SIG-M5 treated with dmso at 0.1 percent for 504 hours (cell line): Measurements from ENCODE around the gene SLC16A8.
"Not testable (repeated sequence)": the region's sequence is repeated elsewhere in the genome, so short reads cannot be mapped to it uniquely, and the experiment has no call there.

ENCODE experiments used
- DNase-seq: peaks from one replicate; lab custom pipeline; 2025; ENCODE audit not compliant: unreplicated experiment; lab: John Stamatoyannopoulos, UW

SLC16A8 gene, protein sequence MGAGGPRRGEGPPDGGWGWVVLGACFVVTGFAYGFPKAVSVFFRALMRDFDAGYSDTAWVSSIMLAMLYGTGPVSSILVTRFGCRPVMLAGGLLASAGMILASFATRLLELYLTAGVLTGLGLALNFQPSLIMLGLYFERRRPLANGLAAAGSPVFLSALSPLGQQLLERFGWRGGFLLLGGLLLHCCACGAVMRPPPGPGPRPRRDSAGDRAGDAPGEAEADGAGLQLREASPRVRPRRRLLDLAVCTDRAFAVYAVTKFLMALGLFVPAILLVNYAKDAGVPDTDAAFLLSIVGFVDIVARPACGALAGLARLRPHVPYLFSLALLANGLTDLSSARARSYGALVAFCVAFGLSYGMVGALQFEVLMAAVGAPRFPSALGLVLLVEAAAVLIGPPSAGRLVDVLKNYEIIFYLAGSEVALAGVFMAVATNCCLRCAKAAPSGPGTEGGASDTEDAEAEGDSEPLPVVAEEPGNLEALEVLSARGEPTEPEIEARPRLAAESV

DNA sequence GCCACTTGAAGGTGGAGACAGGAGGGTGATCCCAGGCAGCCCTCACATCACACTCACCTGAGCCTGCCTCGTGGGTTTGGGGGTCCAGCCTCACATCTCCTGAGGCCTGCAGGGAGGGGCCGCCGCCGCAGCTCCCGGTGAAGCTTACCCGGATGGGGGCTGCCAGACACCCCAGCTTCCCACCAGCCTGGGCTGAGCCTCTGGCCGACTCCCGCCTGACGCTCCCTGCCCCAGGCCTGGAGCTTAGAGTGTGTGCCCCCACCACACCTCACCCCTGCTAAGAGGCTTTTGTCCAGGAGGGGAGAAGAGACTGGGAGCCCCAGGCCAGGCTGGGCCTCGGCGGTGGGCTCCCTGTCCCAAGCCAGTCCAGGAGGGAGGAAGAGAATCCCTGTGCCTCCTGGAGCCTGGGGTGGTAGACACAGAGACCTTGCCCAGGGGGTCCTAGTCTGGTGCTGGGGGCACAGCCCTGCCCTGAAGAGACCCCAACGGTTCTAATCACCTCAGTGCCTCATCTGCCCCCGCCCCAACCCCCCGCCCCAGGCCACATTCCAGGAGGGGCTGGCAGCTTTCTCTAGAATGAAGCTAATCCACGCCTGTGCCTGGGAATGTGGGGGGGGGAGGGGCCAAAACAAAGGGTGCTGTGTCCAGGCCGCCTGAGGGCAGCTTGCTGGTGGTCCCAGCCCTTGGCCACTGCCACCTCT lies at the start of gene SLC16A8:
TSS of gene SLC16A8 (minus strand) at position 254 of the 701 bp plus-strand sequence. CDS start 1,311 bp downstream, outside the sequence.
- DNase-seq, result no peak

DNA sequence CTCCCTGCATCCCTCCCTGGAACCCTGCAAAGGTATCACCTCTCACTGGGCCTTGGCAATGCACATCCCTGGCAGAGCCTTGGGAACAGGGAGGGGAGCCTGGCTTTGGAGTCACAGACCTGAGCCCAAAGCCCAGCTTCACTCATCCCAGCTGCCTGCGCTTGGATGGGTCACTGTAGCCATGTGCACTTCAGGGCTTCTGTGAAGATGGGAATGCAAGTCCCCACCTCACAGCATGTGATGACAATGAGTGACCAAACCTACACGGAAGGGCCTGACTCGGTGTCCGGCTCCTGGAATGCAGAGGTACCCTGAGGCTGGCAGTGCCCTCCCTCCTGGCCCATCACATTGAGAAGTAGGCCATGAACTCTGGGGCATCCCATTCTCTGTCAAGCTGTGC lies 49.3 kb upstream of the SLC16A8 start:
- no peak for DNase-seq

- no peak for DNase-seq
Observed at GRCh38 chr22:38132794-38133193, 48.8 kb upstream of the SLC16A8 start.

DNA sequence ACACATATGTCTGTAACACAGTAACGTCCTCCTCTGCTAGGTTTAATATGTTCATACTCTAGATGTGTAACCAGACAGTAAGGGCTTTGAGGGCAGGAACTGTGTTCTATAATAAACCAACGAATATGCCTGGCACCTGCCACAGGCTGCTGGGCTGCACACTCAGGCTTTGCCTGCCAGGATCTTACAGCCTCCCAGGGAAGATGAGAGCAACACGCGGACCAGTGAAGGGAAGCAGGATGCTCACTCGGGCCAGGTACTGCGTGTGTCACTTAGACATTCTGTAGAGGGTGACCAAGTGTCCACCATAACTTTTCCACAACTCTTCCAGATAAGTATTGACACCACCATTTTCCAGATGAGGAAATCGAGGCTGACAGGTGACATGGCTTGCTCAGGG lies 48.2 kb upstream of the SLC16A8 start:
- no peak for DNase-seq

- DNase-seq, result no peak
Observed at GRCh38 chr22:38131399-38131798, 47.4 kb upstream of the SLC16A8 start.

DNA sequence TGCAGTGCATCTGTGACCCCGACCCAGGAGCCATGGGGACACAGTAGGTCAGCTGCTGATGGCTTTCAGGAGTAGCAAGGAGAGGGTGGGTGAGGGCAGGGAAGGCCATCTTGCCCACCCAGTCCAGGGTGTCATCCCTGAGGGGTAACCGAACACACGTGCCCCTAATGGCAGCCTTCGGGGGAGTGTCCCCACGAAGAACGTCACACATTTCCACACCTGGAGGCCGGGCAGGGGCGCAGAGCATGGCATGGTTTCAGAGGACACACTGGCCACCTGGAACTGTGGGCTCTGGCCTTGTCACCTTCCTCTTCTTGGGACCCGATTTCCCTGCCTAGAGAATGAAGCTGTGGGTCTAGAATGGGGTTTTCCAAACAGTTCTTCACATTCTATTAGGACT lies 45.9 kb upstream of the SLC16A8 start:
- DNase-seq, result no peak

GRCh38 chr22:38129021-38129420 lies 45.0 kb upstream of the SLC16A8 start:
- no peak for DNase-seq

- no peak for DNase-seq
Observed at GRCh38 chr22:38127869-38128268, 43.9 kb upstream of the SLC16A8 start.

GRCh38 chr22:38126928-38127668 lies 43.1 kb upstream of the SLC16A8 start:
- no peak for DNase-seq

DNA sequence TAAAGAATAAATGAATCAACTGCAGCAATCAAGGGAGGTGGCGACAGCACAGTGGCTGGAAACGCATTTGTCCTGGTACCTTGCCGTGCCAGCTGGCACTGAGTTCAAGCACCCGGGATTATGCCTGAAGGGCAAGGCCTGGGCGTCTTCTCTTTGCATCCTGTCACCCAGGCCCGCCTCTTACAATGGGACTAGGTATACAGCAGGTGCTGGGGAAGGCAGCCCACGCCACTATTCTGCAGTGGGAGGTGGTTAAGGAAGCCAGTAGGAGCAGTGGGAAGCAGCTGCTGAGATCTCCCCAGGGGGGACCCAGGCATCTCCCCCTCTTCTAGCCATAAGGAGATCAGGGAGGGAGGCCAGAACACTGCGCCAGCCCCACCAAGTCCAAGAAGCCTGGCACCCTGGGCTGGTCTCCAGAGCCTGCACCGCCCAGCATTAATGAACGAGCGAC lies 41.8 kb upstream of the SLC16A8 start:
- no peak for DNase-seq

DNA sequence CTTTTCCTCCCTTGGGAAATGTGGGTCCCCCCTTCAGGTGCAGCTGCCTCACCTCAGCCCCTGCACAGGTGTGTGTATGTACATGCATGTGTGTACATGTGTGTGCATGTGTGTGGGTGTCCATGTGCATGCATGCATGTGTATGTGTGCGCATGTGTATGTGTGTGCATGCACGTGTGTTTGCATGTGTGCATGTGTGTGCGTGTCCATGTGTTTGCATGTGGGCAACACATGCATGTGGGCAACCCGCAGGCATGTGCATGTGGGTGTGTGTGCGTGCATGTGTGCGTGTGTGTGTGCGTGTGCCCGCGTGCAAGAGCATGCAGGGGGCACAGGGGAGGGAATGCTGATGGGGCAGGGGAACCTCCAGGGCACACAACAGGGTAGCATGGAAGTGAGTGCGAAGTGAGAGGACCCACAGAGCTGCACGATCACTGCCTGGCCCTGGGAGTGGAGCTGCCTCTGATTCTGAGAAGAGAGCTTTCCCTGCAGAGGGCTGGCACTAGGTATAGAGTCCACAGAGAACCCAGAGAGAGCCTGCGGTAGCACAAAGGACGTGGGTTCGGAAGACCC lies 41.1 kb upstream of the SLC16A8 start:
- no peak for DNase-seq

DNA sequence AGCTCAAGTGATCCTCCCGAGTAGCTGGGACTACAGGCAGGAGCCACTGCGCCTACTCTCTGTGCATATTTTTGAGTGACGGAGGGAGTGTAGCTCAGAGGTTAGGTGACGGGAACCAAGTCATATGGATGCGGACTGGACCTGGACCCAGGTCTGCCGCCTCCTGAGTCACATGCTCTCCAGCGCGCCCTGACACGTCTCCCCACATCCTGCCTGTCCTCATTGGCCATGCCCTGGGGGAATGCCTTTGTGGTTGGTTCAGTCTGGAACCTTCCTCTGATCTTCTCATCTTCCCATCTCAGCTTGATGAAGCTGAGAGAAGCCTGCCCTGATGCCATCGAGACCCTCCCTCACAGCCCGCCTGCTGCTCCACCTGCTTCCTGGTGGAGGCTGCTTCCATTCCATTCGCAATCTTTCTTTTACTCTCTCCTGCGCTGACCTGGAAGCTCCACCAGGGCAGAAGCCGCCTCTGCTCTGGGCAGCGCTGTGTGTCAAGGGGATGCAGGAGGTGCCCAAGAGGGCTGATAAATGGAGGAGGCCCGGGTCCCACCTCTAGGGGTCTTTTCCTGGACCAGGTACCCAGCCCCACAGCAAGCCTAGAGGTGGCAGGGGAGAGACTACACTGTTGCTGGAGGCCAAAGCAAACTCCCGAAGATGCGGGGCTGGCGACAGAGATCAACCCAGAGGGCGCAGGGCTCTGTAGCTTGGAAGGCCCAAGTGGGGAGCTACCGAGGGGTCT lies 40.4 kb upstream of the SLC16A8 start:
- DNase-seq, result no peak

DNA sequence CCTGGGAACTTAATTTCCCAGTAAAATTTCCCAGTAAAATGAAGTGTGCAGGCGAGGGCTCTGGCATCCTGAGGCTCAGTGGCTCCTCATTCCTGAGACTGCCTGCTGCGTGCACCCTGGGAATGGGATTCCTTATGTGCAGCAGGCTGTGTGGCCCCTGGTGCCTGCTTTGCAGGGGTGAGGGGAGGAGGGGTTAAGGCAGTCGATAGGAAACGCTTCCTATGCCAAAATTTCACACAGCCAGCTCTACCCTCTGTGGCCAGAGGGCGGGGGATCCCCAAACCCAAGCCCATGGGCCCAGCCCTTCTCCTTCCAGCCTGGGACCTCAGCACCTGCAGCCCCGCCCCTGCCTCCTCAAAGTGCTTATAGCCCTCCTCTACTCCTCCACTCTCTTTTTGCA lies 38.6 kb upstream of the SLC16A8 start:
- no peak for DNase-seq

DNA sequence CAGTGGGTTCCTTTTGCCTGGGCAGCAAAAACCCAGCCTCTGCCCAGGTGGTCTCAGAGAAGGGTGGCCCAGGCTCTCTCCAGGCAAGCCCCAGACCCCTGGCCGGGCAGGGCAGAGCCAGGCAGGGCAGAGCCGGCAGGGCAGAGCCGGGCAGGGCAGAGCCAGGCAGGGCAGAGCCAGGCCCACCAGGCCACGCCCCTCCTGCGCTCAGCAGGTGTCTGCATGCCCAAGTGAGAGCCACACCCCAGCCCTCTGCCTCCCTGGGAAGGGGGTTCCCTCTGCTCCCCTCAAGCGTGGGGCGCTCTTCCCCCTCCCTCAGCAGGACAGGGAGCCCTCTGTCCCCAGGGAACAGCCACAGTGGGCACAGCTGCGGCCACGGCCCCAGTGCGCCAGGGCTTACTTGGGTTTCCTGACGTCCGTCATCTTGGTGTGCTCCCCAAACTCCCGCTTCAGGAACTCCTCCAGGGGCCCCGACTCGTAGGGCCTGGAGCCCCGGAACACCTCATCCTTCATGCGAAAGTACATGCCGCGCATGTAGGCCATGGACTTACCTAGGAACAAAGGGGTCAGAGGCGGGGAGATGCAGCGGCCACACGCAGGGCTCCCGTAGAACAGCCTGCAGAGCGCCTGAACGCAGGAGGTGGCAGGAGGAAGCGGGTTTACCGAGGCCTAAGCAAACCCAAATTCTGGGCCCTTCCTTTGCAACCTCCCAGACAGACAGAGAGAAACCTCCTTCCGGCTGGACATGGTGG lies 36.6 kb upstream of the SLC16A8 start:
- DNase-seq, result no peak

- DNase-seq, result not testable (repeated sequence)
Observed at GRCh38 chr22:38118747-38119146, 34.8 kb upstream of the SLC16A8 start.

DNA sequence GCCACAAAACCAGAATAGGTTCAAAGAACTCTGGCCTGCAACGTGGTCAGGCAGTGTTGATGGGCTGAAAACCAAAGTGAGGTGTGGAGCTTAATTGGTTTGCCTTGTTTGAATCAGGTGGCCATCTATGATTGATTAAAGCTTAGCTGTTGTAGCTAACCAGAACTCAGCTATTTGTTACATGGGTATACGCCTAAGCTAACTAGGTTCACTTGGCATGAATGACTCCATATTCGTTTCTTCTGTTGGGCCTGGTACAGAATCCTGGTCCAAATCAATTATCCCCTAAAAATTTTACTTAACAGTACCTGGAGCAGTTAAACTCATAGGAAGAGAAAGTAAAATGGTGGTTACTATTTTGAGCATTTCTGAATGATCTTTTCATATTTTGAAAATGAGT lies 34.2 kb upstream of the SLC16A8 start:
- DNase-seq, result no peak

DNA sequence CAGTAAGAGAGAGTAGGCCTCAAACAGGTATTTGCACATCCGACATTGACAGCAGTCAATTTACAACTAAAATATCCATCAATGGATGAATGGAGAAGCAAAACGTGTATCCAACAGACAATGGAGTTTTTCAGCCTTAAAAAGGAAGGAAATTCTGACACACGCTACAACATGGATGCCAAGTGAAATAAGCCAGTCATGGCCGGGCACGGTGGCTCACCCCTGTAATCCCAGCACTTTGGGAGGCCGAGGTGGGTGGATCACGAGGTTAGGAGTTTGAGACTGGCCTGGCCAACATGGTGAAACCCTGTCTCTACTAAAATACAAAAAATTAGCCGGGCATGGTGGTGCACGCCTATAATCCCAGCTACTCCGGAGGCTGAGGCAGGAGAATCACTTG lies 33.6 kb upstream of the SLC16A8 start:
- DNase-seq, result not testable (repeated sequence)

DNA sequence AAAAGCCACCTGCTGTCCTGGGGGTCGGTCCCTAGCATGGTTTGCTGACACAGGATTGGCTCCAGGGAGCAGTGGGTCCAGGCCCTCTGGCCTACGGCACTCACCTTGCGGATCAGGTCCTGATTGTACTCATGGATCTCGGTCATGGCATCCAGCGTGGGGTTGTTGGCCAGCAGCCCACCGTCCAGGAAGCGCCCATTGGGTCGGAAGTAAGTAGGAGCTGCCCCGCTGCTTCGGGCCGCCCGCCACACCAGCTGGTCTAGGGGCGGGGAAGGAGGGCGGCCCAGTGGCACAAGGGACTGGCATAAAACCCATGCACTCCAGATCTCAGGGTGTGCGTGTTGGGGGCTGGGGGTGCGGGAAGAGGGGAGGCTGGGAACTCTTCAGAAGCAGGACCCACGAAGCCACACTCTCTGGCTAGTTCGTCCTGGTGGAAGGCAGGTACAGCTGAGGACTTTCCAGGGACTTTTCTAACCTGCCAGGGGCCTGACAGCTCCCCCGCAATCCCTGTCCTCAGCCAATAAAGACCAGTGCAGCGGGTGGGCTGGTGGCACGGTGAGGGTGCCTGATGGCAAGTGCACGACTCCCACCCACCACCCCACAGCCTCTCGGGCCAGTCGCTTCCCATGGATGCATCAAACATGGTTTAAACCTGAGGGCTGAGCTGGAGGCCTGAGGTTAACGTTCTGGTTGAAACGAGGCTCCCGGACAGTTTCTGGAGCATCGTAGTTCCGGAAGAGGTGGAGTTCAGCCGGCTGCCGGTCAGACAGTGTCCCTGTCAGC lies 31.6 kb upstream of the SLC16A8 start:
- DNase-seq, result no peak
